Retinal pigment epithelial cell (primary cell): Measurements from ENCODE around the gene ABHD16B.
"Not testable (repeated sequence)": the region's sequence is repeated elsewhere in the genome, so short reads cannot be mapped to it uniquely, and the experiment has no call there.

Experiments
- DNase-seq: peaks from one replicate; pipeline ENCODE4 v3.0.0-alpha.2; 2010; ENCODE audit warnings: low read depth
- H3K4me3 ChIP-seq: 2 replicates; pipeline ENCODE4 v1.5.1; 2011; ENCODE audit warnings: mild to moderate bottlenecking, low read length, control low read depth, moderate library complexity
- CTCF ChIP-seq: conservative IDR thresholded peaks from 2 replicates; pipeline ENCODE4 v1.5.1; 2011; ENCODE audit warnings: low read depth, low read length, control low read depth, inconsistent platforms

Gene ABHD16B

DNA sequence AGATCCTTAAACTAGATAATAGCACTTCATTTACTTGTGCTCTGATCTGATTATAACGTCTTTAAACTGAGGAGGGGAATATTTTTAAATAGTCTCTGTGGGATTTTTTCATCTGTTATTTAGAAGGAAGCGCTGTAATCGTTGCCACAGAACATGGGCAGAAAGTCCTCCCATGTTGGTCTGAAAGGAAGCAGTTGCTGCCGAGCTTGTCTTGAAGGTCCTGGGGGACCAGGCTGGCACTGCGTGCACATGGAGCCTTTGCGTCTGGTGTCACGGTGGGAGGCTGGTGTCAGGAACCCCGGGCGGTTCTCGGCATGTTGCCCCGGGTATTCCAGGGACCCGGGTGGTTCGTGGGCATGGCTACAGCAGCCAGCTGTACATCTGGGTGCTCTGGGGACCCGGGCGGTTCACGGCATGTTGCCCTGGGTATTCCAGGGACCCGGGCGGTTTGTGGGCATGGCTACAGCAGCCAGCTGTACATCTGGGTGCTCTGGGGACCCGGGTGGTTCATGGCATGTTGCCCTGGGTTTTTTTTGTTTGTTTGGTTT, 15.3 kb downstream of the ABHD16B start:
- H3K4me3 ChIP-seq: no peak overlapping the region
- no peak for TF ChIP-seq CTCF
- no peak for DNase-seq

DNA sequence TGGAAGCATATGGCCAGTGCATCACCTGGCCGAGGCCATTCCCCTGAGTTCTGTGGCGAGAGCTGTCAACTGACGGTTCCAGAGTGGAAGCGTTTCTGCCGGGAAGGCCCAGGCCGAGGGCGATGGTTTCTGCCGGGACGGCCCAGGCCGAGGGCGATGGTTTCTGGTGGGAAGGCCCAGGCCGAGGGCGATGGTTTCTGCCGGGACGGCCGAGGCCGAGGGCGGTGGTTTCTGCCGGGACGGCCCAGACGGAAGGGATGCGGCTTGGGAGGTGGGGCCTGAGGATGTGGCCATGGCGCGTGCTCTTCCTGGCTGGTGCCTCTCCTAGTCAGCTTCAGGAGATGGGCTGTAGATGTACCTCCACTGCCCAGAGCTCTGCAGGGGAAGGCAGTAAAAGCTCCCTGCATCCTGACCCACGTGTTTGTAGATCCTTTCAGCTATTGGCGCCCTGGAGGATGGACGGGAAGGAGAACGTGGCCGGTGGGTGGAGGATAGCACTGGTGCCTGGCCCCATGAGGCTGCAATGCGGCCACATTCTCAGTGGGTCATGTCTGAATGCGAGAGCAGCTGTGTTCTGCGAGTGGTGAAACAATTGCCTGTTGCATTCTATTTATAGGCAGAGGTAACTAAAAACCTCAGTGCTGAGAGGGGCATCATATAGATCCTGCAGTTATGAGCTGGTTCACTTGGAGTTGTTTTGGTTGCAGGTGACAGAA, 16.6 kb downstream of the ABHD16B start:
- no peak for DNase-seq
- no peak for TF ChIP-seq CTCF
- no peak overlapping the region for H3K4me3 ChIP-seq

GRCh38 chr20:63878899-63879663, 17.8 kb downstream of the ABHD16B start:
- no peak for TF ChIP-seq CTCF
- H3K4me3 ChIP-seq: no peak overlapping the region
- DNase-seq: no peak

GRCh38 chr20:63880901-63881300, 19.6 kb downstream of the ABHD16B start:
- not testable (repeated sequence) for DNase-seq, H3K4me3 ChIP-seq

DNA sequence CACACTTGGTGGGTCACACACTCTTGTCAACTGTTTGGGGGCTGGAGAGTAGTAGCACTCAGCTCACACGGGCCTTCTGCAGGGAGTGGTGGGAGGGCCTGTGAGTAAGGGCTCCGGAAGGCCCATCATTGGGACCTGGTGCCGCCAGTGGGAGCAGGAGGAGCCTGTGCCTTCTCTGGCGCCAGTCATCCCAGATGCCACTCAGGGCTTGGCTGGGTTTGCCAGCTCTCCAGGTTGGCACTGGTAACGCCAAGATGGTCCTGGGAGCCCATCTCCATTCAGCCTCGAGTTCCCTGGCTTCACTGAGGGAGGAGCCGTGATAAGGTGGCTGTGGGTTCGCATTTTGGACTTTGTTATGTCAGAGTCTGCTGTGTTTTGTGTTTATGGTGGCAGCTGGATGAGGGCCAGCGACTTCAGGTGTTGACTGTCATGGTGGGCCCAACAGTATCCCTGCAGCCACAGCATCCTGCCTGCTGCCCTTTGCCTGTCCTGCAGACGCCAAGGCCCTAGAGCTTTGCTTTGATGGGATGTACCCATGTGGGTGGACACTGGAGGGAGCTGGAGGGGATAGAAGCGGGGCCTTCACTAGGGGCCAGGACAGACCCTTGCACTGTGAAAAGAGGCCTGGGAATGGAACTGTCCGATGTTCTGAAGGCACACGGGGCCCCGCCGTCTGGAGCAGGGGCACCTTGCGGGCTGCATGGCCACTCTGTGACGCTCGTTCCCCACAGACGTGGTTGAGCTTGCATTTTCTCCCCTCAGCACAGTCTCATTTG, 20.3 kb downstream of the ABHD16B start:
- H3K4me3 ChIP-seq: no peak overlapping the region
- no peak for TF ChIP-seq CTCF
- DNase-seq: no peak

GRCh38 chr20:63882257-63883200, 21.2 kb downstream of the ABHD16B start:
- no peak overlapping the region for H3K4me3 ChIP-seq

More at GRCh38 chr20:63882257-63883200, 21.2 kb downstream of the ABHD16B start:
- no peak for TF ChIP-seq CTCF
- DNase-seq: no peak
